HG02798 (cell line): ENCODE data around the gene TMCC2.
A peak's percentile ranks its signal among the peaks of the same experiment; 100 is the strongest.
"Not testable (repeated sequence)": the region's sequence is repeated elsewhere in the genome, so short reads cannot be mapped to it uniquely, and the experiment has no call there.

Source experiments
- ATAC-seq: cut with Tn5 transposase; IDR thresholded peaks from one replicate; pipeline ENCODE4 v1.9.1; 2021; ENCODE audit warnings: mild to moderate bottlenecking; ENCODE audit not compliant: unreplicated experiment, poor library complexity

Gene TMCC2

DNA sequence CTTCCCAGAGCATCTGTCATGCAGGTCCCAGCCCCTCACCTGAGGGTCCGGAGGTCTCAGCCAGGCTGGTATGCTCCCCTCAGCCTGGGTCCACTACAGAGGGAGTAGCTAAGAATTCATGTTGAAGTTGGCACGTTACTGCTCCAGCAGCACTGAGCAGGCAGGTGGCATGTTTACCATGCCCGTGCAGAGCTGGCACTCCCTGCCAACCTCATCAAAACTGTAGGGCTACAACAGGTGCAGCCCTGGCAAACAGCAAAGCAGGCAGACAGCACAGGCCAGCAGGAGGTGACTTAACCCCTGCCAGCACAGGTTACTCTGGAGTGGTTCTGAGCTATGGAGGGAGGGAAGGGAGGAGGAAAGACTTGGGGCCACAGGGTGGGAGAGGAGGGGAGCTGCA is 47.4 kb downstream of the TMCC2 start:
- ATAC-seq, result no peak

DNA sequence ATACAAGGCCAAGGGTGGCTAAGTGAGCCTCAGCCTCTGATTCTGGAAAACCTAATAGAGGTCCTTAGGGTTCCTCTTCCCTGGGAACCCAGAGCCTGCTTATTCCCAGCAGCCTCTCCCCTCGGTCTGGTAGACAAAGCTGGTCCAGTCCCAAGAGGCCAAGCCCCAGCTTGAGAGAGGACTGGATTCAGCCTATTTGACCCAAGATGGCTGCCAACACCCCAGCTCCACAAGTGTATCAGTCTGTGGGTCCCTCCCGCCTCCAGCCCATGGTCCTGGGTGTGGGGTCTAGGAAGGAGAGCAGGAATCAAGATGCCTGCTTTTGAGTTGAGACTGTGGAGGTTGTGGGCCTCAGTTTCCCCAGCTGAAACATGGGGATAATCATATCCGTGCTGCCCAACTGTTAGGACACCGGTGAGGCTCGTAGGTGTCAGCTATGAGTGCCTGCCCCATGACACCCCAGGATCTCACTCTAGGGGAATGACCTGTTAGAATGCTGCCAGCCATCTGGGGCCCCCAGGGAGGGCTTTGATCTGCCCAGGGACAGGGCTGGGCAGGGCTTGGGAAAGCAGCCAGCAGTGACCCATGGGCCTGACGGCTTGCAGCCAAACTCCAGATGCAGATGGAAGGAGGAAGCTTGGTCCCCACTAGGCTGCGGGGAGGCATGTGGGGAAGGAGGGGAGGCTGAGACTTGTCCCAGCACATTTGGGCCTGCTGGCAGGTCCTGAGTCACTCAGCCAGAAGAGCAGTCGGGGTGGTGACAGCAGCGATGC is 48.4 kb downstream of the TMCC2 start:
- ATAC-seq, result no peak

DNA sequence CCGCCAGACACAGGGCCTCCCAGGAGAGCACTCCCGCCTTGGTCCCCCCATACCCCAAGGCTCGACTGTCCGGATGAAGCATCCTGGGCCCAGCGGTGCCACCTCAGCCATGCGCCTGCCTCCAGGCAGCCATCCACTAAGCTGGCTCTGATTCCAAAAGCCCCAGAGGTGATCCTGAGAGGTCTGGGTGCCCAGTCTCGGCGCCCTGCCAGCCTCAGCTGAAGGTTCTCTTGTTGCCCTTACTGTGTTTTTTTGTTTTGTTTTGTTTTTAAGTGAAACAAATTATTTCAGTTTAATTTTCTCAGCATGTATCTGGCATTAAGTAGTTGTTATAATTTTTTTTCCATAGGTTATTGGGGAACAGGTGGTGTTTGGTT is 48.9 kb downstream of the TMCC2 start:
- no peak for ATAC-seq

DNA sequence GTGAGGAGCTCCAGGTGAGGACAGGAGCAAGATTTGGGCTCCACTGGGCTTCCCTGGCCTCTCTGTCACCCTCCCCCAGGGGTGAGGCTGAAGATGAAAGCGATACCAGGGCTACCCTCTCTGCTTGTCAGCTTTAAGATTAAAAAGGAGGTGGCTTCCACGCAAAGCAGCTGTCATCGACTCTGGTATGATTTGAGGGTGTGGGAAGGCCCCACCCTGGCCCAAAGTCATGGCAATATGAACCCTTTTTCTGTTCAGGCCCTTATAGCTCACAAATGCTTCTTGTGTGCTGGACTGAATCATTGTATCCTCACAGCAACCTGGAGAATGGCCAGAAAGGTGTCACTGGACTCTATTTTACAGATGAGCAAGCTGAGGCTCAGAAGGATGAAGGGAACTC is 52.2 kb downstream of the TMCC2 start:
- ATAC-seq, result no peak

DNA sequence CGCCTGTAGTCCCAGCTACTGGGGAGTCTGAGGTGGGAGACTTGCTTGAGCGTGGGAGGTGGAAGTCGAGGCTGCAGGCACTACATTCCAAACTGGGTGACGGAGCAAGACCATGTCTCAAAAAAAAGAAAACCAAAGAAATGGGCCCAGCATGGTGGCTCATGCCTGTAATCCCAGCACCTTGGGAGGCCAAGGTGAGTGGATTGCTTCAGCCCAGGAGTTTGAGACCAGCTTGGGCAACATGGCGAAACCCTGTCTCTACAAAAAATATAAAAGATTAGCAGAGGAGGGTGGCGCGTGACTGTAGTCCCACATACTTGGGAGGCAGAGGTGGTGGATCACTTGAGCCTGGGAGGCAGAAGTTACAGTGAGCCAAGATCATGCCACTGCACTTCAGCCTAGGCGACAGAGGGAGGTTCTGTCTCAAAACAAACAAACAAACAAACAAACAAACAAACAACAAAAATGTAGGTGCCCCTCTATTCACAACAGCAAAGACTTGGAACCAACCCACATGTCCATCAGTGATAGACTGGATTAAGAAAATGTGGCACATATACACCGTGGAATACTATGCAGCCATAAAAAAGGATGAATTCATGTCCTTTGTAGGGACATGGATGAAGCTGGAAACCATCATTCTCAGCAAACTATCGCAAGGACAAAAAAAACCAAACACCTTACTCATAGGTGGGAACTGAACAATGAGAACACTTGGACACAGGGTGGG is 53.1 kb downstream of the TMCC2 start:
- not testable (repeated sequence) for ATAC-seq

DNA sequence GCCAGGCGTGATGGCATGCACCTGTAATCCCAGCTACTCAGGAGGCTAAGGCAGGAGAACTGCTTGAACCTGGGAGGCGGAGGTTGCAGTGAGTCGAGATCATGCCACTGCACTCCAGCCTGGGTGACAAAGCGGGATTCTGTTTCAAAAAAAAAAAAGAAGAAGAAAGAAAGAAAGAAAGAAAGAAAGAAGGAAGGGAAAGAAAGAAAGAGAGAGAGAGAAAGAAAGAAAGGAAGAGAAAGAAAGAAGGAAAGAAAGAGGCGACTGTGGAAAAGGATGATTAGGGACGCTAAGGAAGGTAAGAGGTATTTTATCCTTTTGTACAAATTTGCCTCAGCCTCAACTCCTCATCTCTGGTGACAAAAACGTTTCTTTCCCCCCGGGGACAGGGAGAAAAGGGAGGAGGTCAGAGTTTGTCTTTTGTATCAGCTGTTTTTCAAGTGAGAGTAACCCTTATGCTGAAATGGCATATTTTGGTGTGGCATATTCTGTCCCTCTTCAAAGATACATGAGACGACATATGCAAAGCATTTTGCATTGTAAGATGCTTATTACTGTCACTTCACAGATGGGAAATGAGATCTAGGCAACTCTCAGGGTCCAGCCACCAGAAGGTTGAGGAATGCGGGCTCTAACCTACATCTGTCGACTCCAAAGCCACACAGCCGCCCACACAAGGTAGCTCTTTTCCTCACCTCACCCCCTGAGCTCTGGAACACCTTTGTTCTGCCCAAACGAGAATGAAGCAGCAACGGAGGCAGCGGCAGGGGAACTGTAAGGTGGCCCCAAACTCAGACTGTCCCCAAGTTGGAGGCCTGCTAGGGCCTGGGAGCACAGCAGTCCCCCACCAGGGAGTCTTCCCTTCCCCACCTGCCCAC is 55.8 kb downstream of the TMCC2 start:
- ATAC-seq, result no peak

DNA sequence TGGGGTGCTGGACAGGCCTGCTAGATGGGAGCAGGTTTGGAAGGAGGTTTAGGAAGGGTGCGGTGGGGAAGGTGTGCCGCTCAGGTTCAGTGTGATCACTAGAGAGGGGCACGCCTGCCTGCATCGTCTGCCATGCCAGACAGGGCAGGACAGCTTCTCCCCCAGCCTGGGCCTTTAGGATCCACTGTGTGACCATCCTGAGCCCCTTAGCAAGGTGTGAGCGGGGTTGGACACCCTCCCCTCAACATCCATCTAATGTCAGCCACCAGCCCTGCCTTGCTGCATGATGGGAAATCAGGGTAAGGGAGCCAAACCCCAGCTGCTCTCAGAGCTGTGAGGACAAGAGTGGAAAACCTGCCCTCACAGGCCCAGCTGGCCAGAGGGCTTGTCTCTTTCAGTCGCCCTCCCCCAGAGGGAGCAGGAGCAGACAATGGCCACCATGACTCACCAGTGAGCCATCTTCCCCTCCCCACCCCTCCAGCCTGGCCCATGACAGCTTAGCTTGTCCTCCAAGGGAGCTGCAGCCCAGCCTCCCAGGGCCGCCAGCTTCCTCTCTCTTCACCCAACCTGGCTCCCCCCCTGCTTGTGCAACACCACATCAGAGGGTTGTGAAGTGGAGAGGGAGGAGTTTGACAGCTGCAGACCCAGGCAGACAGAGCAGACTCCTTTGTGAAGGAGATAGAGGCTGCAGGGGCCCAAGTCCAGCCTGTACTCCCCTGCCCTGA is 56.8 kb downstream of the TMCC2 start:
- no peak for ATAC-seq

DNA sequence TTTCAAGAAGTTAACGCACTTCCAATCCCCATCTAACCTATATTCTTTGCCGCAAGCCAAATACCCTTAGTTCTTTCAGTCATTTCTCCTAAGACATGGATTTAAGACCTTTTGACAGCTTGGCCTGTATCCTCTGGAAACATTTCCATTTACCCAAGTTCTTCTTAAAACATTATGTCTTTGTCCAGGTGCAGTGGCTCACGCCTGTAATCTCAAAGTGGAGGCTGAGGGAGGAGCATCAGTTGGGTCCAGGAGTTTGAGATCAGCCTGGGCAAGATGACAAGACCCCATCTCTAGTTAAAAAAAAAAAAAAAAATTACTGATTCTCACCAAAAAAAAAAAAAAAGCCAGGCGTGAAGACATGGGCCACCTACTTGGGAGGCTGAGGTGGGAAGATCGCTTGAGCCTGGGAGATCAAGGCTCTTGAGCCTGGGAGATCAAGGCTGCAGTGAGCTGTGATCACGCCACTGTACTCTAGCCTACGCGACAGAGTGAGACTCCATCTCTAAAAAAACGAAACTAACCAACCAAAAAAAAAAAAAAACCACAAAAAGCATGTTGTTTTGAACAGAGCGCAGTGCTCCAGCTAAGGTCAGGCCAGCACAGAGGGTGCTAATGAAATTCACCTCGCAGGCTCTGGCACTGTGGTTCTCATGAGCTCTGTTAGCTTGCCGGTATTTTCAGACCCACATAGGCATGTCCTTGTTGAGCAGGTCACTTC is 57.8 kb downstream of the TMCC2 start:
- peak; percentile 38 for ATAC-seq

DNA sequence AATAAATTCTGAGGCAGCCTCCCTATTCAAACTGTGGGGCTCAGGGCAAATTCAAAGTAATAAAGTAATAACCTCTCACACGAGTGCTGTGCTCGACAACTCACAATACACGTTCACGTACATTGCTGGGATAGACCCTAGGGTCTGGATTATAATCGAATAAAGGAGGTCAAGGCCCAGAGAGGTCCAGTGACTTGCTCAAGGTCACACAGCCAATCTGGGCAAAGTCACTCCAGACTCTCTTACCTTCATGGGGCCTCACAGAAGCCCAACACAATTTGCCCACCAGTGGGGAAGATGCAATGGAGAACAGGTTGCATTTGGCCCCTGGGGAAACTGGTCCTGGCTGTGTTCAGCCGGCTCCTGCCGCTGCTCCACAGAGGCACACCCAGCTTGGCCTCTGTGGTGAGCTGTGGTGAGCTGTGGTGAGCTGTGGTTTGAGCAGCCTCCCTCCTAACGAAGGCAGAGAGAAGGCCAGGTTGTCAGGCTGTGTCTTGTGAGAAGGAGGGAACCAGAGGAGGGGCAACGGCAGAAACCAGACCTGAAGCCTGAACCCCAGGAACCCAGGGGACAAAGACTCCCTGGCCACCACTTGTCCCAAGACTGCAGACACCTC is 58.7 kb downstream of the TMCC2 start:
- ATAC-seq, result peak; percentile 33

DNA sequence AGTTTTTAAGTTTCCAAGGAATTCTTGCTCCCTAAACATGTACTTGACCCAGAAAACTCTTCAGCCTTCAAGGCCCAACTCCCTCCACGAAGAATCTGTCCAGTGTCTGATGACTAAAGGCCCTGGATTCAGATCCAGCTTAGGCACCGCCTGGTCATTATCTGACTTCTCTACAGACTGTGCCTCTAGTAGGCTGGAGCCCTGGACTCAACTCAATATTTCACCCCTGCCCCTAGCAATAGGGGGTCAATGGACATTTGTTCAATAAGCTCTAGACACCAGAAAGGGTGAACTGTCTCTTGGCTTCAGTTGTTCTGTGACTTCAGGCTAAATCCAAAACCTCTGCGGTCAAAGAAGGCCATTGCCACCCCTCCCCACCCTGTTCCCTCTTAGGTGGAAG is 59.3 kb downstream of the TMCC2 start:
- ATAC-seq, result no peak

DNA sequence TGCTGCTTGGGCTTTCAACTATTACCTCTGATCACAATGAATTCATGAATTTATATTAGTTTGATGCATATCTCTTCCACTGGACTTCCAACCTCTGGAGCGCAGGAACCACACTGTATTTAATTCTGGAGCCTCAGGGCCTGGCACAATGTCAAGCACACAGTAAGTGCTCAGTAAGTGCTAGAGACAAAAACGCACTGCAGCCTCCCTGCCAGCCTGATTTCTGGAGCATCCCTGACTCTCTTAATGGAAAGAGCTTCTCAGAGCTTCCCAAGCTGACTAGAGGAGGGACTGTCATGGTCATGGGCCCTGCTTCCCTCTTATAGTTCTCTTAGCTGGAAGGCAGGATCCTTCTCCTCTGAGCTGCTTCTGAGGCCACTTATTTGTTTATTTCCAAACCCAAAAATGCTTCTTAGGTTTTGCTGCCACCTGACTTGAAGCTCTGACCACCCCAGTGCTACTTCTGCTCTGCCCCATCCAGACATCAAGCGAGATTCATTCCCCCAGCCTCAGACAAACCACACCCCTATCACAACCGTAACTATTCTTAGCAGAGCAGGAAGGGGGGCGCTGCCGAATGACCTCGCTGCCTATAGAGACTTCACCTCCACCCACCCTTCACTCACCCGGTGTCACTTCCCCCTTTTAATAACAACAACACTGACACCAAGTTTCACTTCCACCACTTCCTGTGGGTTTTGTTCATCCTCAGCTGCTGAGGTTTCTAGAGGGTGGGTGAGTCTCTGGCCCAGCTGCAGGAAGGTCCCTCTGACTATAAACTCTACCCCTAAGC is 60.2 kb downstream of the TMCC2 start:
- ATAC-seq, result peak; percentile 87

DNA sequence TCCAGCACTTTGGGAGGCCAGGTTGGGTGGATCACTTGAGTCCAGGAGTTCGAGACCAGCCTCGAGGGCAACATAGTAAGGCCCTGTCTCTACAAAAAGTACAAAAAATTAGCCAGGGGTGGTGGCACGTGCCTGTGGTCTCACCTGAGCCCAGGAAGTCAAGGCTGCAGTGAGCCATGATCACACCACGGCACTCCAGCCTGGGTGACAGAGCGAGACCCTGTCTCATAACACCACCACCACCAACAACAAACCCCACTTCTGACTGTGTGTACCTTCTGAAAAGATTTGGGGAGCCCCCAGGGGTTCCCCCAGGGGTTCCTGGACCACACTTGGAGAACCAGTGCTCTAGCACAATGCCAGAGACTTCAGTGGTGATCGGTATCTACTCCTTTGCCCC is 63.9 kb downstream of the TMCC2 start:
- ATAC-seq, result no peak

DNA sequence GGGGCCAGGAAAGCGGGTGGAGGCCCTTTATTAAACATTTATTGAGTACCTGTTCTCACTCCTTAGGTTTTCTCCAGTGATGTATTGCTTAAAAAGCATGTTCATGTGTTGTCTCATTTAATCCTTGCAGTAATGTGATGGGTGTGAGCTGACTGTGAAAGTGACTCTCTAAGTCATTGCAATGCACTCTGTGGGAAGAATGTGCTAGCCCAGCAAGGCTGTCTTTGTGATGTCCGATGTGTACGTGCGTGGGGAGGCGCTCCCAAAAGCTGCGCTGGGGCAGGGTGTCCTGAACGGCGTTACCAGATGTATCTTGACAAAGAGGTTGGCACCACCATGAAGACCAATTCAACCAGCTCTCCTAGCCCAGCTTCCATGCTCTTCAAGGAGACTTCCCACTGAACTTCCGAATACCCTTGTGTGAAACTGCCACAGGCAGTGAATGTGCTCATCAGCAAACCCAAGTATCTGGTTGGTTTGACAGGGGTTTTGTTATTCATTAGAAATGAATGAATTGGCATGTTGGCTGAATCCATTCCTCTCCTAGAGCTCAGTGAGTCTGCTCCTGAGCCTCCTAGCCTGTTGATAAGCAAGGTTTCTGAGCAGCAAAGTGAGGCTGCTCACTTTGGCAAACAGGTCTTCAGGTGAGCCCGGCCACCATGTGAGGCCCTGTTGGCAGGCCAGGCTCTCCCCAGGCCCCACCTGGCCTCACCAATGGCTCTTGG is 65.8 kb downstream of the TMCC2 start:
- no peak for ATAC-seq

DNA sequence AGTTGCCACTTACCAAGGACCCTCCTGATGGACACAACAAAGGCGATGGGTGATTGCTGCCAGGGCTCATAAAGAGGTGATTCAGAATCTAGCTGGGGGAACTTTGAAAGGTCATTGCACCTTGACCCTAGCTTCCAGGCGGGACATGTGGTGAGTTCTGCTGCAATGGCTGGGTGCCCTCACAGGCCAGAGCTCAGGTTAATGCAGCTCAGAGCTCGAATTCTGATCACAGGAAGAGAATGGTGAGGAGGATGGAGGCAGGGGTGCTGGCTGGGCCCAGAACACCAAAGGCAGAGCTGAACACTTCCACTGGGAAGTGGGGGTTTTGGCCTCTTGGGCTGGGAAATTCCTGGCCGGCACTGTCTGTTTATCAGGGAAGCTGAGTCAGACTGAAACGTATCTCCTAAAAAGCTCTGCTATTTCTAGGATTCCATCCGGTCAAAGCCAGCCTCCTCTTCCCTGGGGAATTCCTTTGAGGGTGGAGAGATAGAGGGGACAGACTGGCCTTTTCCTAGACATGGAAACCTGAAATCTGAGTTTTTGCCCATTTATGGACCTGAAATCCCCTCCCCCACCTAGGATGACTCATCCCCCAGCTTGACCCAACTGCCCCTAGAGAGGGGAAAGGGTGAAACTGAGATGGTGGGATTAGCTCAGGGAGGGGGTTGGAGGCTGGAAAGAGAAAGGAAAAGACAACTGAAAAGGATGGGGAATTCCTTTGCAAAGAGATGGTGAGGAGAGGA is 66.6 kb downstream of the TMCC2 start:
- ATAC-seq, result no peak

DNA sequence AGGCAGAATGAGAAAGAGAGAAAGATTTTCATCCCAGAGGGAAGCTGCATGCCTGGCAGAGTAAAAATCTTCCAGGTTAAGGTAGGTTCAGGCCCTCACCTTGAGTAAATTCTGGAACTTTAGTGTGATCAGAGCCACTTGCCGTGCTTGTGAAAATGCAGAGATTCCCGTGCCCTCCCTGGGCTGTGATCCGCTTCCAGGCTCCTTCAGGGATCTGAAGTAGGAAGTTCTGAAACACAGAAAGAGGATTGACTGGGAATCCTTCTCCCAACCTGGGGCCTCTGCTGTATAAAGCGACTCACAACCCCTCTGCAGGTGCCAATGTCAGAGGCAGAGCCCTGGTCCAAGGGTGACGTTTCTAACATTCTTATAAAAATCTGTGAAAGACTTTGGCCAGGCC is 67.2 kb downstream of the TMCC2 start:
- ATAC-seq, result no peak

DNA sequence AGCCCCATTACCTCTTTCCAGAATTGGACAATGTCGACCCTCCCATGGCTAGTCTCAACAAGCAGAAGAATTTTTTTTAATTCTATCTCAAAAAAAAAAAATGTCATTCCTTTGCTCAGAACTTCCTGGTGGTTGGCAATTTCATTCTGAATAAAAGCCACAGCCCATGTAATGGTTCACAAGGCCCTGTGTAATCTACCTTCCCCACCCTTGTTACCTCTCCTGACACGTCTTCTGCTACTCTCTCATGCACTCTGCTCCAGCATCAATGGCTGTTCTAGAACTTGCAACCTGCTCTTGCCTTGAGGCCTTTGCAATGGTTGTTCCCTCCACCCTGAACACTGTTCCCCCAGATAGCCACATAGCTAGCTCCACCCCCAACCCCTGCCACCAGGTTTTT is 68.4 kb downstream of the TMCC2 start:
- no peak for ATAC-seq

DNA sequence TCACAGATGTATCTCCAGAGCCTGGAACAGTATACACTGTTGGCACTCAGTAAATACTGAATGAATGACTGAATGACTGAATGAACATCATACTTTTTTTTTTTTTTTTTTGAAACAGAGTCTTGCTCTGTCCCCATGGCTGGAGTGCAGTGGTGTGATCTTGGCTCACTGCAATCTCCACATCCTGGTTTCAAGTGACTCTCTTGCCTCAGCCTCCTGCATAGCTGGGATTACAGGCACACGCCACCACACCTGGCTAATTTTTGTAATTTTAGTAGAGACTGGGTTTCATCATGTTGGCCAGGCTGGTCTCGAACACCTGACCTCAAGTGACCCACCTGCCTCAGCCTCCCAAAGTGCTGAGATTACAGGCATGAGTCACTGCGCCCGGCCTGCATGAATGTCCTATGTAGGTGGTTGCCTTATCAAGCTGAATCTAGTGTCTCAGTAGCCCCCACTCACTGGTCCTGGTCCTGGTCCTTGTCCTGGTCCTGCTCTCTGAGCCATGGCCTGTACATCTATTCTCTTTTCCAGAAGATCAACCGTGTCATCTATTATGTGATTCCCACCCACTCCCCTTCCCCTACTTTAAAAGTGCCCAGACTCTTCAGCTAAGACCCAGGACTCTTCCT is 69.9 kb downstream of the TMCC2 start:
- not testable (repeated sequence) for ATAC-seq
